ENCODE results near the gene POLR1D. TPM values are rescaled to one million over a fixed set of nuclear protein-coding genes. Genes with fewer than 3 reads are reported as not detected.
"Not testable (repeated sequence)": the region's sequence is repeated elsewhere in the genome, so short reads cannot be mapped to it uniquely, and the experiment has no call there.

Gene POLR1D
- total RNA-seq, 1 donor from 2014 or later = 120 TPM

DNA sequence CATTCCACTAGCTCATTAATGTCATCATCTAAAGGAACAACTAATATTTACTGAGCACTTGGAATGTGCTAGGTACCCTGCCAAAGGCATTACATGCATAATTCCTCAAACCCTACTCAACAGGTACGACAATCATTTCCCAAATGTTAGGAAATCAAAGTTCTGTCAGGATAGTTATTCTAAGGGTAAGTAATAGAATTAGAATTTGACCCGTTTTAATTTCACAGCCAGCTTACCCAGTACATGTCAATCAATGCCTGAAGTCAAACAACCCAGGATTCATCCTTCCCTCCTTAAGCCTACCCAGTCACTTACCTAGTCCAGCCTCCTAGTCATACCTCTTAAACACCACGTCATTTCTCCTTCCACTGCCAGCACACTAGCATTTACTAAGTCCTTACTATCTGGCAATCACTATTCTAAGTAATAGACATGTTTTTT, 3.8 kb upstream of the POLR1D start:
- no peak for DNase-seq (ENCODE audit: low spot score)

DNA sequence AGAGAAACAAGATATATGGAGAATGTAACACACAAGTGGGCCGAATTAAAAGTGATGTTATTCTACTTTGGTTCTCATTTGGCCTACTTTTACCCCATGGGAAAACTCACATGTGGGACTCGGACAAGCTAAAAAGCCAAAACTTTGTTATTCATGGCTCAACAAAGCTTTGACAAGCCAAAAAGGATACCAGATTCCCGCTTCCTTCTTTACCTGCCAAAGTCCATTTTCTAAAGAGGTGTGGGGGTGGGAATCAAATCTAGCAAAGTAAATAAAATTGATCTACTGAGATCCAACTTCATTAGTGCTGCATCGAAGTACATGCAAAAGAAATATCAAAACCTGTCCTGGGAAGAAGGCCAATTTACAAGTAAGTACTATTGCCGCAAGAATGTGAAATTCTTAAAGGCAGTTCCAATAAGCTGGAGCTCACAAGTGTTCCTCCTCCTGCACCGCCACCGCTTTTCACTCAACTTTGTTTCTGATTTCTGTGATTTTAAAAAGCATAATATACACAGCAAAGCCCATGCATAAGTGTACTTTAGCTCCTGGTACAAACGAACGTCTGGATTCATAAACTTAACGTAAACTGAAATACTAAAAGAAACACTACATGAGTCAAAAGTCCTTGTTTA, 2.5 kb upstream of the POLR1D start:
- no peak for DNase-seq (ENCODE audit: low spot score)

DNA sequence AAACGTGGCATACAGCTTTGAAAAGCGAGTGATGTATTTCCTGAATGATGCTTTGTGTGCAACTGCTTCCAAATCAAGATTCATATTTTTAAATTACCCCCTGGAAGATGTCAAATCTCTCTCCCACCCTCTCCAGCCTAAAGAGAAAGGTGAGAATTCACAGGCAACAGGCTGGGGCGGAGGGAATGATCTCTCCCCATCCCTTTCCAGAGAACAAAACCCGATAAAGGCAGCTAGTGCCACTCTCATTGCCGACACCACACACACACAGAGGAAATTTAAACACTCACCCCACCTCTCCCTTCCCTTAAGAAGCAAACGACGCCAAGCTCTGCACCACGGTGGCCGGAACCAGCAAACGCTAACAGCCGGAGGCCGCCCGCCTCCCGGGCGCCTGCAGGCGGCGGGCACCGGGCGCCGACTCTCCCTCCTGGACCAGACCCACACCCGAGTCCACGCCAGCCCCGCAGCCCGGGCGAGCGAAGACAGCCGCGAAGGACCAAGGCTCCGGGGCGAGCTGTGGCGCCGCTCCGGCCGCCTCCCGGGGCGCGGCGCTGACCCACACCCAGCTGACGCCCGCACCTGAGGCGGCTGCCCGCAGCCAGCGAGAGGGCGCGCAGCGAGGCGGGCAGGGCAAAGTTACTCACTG, 1.8 kb upstream of the POLR1D start:
- DNase-seq (ENCODE audit: low spot score) = peak; percentile 51

DNA sequence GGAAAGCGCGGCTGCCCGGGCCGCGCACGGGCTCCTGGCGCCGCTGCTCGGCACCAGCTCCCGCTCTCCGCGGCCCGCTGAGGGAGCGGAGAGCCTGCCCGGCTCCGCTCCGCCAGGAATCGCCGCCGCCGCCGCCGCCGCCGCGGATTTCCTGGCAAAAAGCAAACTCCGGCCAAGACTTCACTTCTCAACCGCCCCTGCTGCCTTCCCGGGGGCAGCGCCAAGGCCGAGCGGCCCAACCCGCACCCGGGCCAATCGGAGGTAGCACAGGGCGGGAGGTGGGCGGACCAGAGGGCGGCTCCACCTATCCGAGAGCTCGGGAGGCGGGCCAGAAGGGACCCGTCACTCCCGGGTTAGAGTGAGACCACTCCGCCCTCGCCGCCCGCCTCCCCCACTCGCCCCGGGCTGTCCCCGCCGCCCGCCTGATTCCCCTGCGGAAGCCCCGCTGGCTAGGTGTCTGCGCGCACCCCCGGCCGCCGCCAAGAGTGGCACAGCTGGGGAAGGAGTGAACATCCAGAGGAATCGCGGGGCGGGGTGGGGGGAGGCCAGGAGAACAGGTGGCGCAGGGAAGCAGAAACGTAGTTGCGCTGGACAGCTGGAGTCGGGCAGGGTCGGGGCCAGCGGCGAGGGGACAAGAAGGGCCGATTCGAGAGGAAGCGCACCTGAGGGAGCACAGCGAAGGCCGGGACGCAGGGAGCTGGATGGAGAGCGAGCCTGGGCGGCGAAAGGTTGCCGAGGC, 1.1 kb upstream of the POLR1D start, which contains the start of gene LNX2:
TSS of gene LNX2 (minus strand) at position 153 of the 739 bp plus-strand sequence. CDS start 38,826 bp downstream, outside the sequence.
- DNase-seq (ENCODE audit: low spot score) = peak; percentile 98

DNA sequence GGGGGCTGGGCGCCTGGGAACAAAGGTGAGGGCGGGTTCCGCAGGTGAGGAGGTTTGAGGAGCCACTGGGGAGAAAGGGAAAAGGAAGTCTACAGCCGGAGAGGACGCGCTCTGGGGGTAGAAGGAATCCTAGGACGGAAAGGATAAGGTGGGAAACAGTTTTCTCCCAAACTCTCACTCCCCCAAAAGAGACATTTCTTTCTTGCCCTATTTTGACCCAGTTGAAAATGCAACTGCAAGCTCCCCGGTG, 651 bp upstream of the POLR1D start:
- DNase-seq (ENCODE audit: low spot score) = no peak

DNA sequence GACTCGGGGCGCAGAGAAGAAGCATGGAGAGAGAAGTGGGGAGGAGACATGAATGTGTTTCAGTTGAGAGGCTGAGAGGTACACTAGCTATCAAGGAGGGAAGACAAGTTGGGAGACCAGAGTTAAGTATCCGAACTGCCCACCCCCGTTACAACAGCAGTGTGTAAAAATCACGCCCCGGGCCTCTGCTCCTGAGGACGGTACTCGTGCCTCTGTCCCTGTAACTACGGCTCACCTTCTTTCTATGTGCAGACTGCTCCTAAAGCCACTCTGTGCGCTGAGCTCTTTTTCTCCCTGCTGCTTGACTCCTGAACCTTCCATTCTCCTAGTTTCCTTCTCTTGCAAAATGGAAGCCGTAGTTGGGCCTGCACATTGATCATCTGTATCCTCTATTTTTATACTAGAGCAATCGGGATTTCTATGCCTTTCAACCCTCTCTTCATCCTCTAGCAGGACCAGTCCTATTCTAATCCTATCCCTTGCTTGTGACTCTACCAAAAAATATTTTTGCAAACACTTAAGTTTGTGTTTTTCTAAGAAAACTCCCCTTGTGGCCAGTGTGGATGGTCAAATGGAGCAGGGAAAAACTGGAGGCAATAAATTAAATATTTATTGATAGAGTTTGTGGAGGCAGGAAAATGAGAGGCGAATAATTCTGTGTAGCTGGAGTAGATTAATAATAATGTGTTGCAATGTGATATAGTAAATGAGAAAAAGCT, 569 bp downstream of the POLR1D start:
- DNase-seq (ENCODE audit: low spot score) = no peak

DNA sequence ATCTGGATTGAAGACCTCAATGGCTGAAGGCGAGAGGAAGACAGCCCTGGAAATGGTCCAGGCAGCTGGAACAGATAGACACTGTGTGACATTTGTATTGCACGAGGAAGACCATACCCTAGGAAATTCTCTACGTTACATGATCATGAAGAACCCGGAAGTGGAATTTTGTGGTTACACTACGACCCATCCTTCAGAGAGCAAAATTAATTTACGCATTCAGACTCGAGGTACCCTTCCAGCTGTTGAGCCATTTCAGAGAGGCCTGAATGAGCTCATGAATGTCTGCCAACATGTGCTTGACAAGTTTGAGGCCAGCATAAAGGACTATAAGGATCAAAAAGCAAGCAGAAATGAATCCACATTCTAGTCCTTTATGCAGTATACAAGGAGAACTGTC, 1.2 kb downstream of the POLR1D start:
- no peak for DNase-seq (ENCODE audit: low spot score)

DNA sequence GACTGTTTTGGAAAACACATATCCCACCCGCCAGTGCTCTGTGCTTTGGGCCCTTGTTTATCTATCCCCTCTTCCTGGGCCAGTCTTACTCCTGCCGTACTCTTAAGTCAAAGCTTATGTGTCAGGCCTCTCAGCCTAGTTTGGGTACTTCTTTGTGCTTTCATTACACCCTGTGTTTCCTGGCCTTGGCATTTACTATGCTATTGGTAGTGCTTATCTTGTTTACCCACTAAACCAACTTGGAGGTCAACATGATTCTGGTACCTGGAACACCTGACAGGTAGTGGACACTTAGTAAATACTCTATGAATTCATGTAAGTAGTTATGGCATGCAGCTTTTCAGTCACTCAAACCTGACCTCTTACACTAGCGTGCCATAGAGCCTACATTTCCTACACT, 2.4 kb downstream of the POLR1D start:
- DNase-seq (ENCODE audit: low spot score) = no peak

DNA sequence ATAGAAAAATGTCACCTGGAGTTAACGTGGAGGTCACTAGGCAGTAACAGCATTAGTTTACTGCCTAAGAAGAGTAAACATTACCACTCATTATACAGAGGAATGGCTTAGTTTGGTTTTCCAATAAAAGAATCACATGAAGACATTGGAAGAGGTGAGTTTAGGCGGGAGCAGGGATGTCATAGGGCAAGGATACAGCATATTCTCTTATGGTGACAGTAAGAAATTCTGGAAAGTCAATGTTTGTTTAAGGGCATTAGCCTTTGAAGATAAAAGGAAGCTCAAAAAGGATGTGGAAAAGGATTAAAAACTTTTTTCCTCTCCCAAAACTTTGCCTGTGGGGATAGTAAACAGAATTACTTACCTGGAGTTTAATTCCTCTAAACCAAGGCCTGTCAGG, 4.1 kb downstream of the POLR1D start:
- no peak for DNase-seq (ENCODE audit: low spot score)

DNA sequence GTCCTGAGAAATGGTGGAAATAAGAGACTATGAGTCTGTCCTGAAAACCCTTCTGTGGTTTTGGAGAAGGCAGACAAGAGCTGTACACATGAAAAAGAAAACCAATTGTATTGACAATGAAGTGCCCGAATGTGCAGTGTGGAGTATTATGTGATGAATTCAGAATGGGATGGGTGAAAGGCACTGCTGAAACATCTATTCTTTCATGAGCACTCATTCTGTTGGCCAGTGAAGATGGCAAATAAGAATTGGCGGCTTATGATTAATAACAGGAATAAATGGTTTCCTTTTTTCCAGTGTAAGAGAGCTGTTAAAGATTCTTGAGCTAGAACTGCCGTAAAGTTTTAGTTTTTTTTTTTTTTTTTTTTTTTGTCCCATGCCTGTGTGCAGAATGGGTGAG, 5.7 kb downstream of the POLR1D start:
- DNase-seq (ENCODE audit: low spot score) = no peak

DNA sequence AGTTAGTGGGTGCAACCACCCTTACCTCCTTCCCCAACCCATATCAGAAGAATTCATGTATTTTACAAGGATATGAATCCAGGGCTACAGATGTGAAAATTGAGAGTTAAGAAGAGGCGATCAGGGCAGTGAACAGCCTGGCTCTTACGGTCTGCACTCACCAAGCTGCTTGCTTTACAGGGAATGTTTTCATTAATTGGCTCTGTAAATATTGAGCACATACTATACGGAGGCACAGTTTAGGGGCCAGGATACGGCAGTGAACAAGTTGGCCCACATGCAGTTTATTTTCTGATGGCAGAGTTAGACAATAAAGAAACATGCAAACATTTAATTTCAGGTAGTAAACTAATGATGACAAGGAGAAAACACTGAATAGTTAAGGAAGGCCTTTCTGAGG, 6.4 kb downstream of the POLR1D start:
- no peak for DNase-seq (ENCODE audit: low spot score)

DNA sequence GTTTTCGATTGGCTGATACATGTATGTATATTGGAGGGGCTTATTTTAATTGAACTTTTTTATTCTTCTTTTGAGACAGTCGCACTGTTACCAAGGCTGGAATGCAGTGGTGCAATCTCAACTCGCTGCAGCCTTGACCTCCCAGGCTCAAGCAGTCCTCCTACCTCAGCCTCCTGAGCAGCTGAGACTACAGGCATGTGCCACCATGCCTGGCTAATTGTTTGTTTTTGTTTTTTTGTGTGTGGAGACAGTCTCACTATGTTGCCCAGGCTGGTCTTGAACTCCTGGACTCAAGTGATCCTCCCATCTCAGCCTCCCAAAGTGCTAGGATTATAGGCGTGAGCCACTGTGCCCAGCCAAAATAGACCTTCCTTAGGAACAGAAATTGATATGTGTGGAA, 7.1 kb downstream of the POLR1D start:
- not testable (repeated sequence) for DNase-seq (ENCODE audit: low spot score)

DNA sequence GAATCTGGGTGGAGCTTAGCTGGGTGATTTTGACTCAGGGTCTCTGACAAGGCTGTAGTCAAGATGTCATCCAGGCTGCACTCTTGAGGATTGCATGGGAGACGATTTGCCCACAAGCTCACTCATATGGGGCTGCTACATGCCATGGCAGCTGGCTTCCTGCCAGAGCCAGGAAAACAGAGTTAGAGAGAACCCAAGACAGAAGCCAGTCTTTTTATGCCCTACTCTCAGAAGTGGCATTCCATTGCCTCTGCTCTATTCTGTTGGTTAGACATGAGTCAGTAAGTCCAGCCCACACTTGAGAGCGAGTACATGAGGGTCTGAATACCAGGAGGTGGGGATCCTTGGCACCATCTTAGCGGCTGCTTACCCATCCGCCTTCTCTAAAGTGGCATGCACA, 9.5 kb downstream of the POLR1D start:
- no peak for DNase-seq (ENCODE audit: low spot score)

DNA sequence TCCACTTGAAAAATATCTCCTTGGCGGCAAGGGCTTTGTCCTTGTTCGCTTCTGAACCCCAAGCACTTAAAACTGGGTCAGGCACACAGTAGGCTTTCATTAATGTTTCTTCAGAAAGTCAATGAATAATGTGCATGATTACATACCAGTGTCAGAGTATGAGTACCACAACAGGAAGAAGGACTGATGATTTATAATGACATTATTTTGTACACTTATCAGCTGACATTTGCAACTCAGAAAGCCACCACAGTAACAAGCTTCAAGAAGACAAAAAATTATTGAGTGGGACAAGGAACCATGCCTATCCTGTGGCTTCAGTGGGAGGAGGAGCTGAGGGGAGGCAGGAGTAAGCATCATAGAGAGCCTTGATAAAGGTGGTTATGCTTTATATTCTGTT, 10.0 kb downstream of the POLR1D start:
- no peak for DNase-seq (ENCODE audit: low spot score)

DNA sequence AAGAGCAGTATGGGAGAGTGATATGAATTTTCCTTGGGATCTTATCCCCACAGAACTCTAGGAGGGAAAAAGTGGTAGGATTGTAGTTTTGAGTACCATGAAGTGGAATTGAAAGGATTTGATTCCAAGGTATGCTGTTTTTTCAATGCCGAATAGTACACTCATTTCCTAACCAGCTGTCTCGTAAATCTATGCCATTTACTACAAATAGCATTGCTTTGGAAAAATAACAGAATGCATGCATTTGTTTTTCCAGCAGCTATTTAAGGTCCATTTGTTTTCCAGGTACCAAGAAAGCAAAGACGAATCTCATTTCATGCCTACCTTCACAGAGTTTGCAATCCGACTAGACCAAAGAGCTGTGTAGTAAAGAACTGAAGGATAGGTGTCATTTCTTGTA, 10.5 kb downstream of the POLR1D start:
- DNase-seq (ENCODE audit: low spot score) = no peak

DNA sequence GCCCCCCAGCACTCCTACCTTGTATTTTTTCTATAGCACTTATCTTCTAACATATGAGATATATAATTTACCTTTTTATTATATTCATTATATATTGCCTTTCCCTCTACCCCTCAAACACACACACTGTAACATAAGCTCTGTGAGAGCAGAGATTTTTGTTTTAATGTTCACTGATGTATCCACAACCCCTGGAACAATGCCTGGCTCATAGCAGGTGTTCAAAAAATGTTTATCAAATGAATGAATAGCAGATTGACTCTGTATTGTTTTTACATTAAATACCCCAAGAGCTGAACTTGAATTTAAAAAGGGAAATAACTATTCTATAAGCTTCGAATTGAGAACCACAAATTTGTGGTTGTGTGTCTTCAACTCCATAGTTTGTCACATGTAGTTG, 11.0 kb downstream of the POLR1D start:
- no peak for DNase-seq (ENCODE audit: low spot score)

DNA sequence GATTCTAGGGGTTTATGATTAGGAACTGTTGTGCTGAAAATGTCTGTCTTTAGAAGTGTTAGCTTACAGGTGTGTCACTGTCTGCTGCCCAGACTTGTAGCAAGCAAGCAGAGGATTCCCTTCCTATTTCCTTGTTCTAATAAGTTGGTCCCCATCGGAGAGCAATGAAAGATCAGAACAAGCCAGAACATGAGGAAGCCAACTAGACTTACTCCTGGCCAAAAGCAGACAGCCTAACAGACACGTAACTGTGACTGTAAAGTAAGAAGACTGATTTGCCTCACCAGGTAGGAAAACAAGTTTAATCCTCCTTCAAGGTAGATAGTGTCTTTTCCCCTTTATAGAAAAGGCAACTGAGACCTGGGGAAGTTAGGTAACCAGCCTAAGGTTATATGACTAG, 12.5 kb downstream of the POLR1D start:
- peak; percentile 48 for DNase-seq (ENCODE audit: low spot score)

DNA sequence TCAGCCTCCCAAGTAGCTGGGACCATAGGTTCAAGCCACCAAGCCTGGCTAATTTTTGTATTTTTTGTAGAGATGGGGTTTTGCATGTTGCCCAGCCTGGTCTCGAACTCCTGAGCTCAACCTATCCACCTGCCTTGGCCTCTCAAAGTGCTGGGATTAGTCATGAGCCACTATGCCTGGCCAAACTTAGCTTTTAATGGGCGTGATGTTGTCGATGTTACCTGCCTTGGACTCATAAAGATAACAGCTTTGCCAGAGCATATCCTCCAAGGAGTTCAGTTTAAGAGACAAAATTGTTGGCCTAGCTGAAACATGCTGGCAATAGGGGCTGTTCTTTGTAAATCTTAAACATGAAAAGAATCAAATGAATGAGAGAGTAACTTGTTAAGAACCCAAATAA, 13.1 kb downstream of the POLR1D start:
- no peak for DNase-seq (ENCODE audit: low spot score)

DNA sequence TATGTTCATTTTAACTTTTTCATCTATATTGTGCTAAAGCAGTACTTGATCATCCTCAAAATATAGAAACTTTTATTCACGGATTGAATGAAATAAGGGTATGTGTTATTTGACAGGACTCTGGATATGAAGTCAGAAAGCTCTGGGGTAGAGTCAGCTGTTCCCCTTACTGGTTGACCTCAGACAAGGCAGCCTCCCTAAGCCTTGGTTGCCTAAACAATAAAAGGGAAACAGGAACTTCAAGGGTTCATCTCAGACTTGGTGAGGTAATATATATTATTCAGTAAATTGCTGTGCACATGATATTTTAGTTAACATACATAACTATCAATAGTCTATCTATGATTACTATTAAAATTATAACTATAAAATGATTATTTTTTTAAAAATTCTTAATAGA, 13.6 kb downstream of the POLR1D start:
- no peak for DNase-seq (ENCODE audit: low spot score)

DNA sequence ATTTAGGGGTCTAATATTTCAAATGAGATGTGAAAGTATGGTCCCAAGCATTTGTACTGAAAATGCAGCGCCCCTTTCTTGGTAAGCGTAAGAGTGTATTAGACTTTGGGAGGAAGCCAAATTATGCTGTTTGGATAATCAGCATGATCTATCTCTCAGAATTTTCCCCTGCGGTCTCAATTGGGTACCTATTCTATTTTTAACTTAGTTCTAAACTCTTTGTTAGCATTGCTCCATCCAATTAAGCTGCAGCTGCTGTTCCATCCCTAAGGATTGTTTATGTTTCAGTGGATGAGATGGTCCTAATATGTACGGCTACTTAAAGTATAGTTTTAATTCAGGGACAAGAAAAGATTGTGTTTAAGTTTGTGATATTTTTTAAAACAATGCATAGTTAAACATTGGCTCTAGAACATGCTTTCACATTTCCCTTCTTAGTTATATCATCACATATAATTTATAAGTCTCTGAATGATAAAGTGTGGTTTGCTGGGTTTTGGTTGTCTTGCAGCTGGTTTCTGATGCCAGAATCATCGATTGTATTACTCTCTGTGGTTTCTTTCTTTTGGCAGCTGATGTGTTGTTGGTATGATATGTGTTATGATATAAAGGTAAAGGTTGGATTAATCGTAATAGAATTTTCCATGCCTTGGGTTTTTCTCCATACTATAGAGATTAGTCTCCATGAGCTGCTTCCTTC, 15.0 kb downstream of the POLR1D start:
- DNase-seq (ENCODE audit: low spot score) = no peak

DNA sequence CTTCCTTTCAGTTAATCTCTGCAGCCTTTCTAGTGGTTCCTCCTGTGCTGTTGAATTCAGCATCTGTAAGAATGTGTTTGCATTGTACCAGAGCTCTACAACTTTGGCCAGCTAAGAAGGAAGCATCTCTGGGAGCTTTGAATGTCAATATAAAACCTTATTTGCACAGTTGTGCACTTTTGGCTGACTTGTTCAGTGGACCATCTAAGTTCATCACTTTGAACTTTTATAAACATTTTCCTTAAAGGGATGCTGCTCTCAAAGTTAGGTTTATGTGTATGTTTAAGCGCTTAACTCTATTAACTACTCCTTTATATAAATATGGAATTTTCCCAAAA, 15.6 kb downstream of the POLR1D start:
- DNase-seq (ENCODE audit: low spot score) = no peak

DNA sequence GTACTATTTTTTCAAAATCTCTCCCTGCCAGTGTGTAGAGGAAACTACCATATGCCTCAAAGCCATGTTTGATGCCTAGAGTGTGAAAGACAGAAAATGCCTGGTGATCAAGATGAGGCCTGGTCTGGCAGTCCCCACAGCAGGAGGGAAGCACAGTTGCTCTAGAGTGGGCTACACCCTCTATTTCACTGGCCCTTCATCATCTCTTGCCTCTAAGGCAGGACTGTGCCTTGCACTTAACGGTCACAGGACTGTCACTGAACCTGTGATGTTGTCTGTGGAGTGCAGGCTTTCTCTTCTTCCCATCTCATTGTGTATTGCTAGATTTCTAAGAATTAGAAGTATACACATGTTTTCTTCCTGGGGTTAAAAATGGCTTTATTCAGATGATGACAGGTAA, 16.3 kb downstream of the POLR1D start:
- no peak for DNase-seq (ENCODE audit: low spot score)
